A549 (cell line): ENCODE results near the gene ZMYND8. TPM values are rescaled to one million over a fixed set of nuclear protein-coding genes. Genes with fewer than 3 reads are reported as not detected.

Experiments
- ATAC-seq, 2 experiments: fragments of 200-7000 bp in 1 of 2; fragments of >200 bp in 1 of 2; cut with Nextera tagmentation in 1 of 2; cut with Tn5 transposase in 1 of 2; 3 replicates each; pipeline versions ENCODE4 v1.8.0 to v1.9.1; 2018 to 2020; ENCODE audit warnings: mild to moderate bottlenecking in 1 of 2, moderate library complexity in 1 of 2
- CTCF ChIA-PET: fragments of 300-600 bp; sonication (Branson Sonifier 250); formaldehyde crosslinking; extraction: SDS; loops from one replicate; lab custom pipeline; 2021; ENCODE audit warnings: antibody characterized with exemption, inconsistent platforms; lab: Yijun Ruan, JAX
- POLR2A ChIA-PET: fragments of 350-600 bp; formaldehyde crosslinking; extraction: SDS; loops from one replicate; lab custom pipeline; 2021; ENCODE audit warnings: antibody characterized with exemption, inconsistent platforms; lab: Yijun Ruan, JAX
- DNase-seq, 2 experiments: peaks; one replicate each; pipeline versions ENCODE4 v3.0.0 to v3.0.0-alpha.2; 2011 to 2016; ENCODE audit warnings: low read depth in 1 of 2, low spot score in 1 of 2
- FAIRE-seq: peaks from 2 replicates; lab custom pipeline; 2011; peaks lifted over from hg19 to GRCh38; lab: Jason Lieb, UNC
- H3K27ac ChIP-seq, 2 experiments: fragments of >200 bp; sonication (Bioruptor Twin); formaldehyde crosslinking; 3 replicates each; pipeline ENCODE4 v1.5.1; 2016 to 2017
- H3K4me1 ChIP-seq: fragments of >200 bp; sonication (Bioruptor Twin); formaldehyde crosslinking; 3 replicates; pipeline ENCODE4 v1.6.1; 2016
- H3K4me2 ChIP-seq: fragments of >200 bp; sonication (Bioruptor Twin); formaldehyde crosslinking; 3 replicates; pipeline ENCODE4 v1.6.1; 2016
- H3K4me3 ChIP-seq: fragments of >200 bp; sonication (Bioruptor Twin); formaldehyde crosslinking; 3 replicates; pipeline ENCODE4 v1.5.1; 2016
- H3K9me3 ChIP-seq: fragments of >200 bp; sonication (Bioruptor Twin); formaldehyde crosslinking; 3 replicates; pipeline ENCODE4 v1.6.1; 2016
- EHMT2 ChIP-seq: fragments of 200-600 bp; sonication (generic); IDR thresholded peaks from 2 replicates; pipeline ENCODE4 v1.6.1; 2016; ENCODE audit warnings: antibody characterized with exemption, low read depth, mild to moderate bottlenecking, moderate library complexity
- HOXA7 ChIP-seq: fragments of 250-450 bp; sonication (Bioruptor Pico); IDR thresholded peaks from 2 replicates; pipeline ENCODE4 v1.5.0; 2020; ENCODE audit warnings: mild to moderate bottlenecking, moderate library complexity
- KDM5A ChIP-seq: fragments of 200-600 bp; sonication (generic); IDR thresholded peaks from 2 replicates; pipeline ENCODE4 v1.6.1; 2016; ENCODE audit warnings: antibody characterized with exemption, mild to moderate bottlenecking
- MAFK ChIP-seq: fragments of 450-650 bp; IDR thresholded peaks from 2 replicates; pipeline ENCODE4 v1.6.1; 2014; ENCODE audit not compliant: partially characterized antibody
- MAZ ChIP-seq: fragments of 150-350 bp; IDR thresholded peaks from 2 replicates; pipeline ENCODE4 v1.6.1; 2014; ENCODE audit warnings: antibody characterized with exemption, low read depth, low read length, borderline replicate concordance
- NPAS2 ChIP-seq: fragments of 250-450 bp; sonication (Bioruptor Pico); IDR thresholded peaks from 2 replicates; pipeline ENCODE4 v1.8.0; 2022; ENCODE audit warnings: mild to moderate bottlenecking, moderate library complexity, borderline replicate concordance
- PHF8 ChIP-seq: fragments of 200-600 bp; sonication (generic); IDR thresholded peaks from 2 replicates; pipeline ENCODE4 v1.6.1; 2016; ENCODE audit warnings: low read depth, mild to moderate bottlenecking, antibody characterized with exemption, moderate library complexity, borderline replicate concordance
- RAD21 ChIP-seq, 2 experiments: fragments of >200 bp in 1 of 2; sonication (Bioruptor Twin) in 1 of 2; formaldehyde crosslinking in 1 of 2; IDR thresholded peaks in 1 of 2; conservative IDR thresholded peaks in 1 of 2; 2 replicates in 1 of 2; 3 replicates in 1 of 2; pipeline ENCODE4 v1.6.1; 2012 to 2018; ENCODE audit warnings: inconsistent platforms in 1 of 2
- RCOR1 ChIP-seq: fragments of 150-350 bp; IDR thresholded peaks from 2 replicates; pipeline ENCODE4 v1.6.1; 2014; ENCODE audit warnings: antibody characterized with exemption, low read length, low read depth
- SREBF2 ChIP-seq: fragments of 450-650 bp; IDR thresholded peaks from 2 replicates; pipeline ENCODE4 v1.6.1; 2014; ENCODE audit warnings: mild to moderate bottlenecking, moderate library complexity
- TFCP2L1 ChIP-seq: fragments of 250-450 bp; sonication (Bioruptor Pico); IDR thresholded peaks from 2 replicates; pipeline ENCODE4 v1.5.0; 2021; ENCODE audit warnings: mild to moderate bottlenecking
- ZFP36 ChIP-seq: fragments of 450-650 bp; IDR thresholded peaks from 2 replicates; pipeline ENCODE4 v1.6.1; 2014; ENCODE audit warnings: borderline replicate concordance; ENCODE audit not compliant: partially characterized antibody
- WGBS: methylation state at CpG from one replicate; pipeline ENCODE4 v1.1.6; 2017; ENCODE audit errors: missing lambda C conversion rate; 5-methylcytosine and 5-hydroxymethylcytosine counted together
- polyA plus RNA-seq, 4 experiments: library from polyadenylated mRNA; depleted of rRNA in 3 of 4; stranded (reverse); fragments of >200 nt; fragmentation: RNase III in 1 of 4; extraction: RNeasy Plus Mini Kit Qiagen cat#74134 plus additional on column Dnase treatment in 1 of 4; gene quantifications; 2 replicates in 3 of 4; 3 replicates in 1 of 4; pipeline ENCODE4 v1.2.3, GENCODE V29; 2011 to 2017
- TF ChIP-seq, protein P1 (sequence below): fragments of >200 bp; sonication (Bioruptor Twin); formaldehyde crosslinking; IDR thresholded peaks from 2 replicates; pipeline ENCODE4 v1.6.1; 2016
- TF ChIP-seq, protein P2 (sequence below): fragments of 200-600 bp; sonication (generic); IDR thresholded peaks from 2 replicates; pipeline ENCODE4 v1.6.1; 2016; ENCODE audit warnings: antibody characterized with exemption, mild to moderate bottlenecking, moderate library complexity

The ZMYND8 gene
- polyA plus RNA-seq, 2 of the 4 experiments (the other 2 are of a cell fraction), result 10.4 to 24.9 TPM

DNA sequence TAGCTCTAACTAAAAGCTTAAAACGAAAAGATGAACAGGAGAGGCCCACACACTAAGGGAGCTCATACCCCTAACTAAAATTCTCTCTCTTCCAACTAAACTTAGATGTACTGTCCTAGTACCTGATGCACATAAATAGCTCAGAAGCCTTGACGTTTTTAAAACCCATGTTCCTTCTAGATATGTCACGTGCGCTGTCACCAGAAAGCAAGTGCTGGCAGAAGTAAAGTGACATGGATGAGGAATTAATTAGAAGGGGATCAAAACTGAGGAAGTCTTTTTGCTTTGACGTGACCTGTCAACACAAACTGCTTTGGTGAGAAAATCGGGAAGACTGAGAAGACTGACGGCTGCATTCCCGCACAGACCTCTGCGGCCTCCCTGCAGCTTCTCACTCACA lies 142.5 kb downstream of the ZMYND8 start:
- 83% methylated on average over 9 of the region's 9 CpGs for WGBS
- H3K4me2 ChIP-seq, result no peak overlapping the region
- TF ChIP-seq, protein P1, sequence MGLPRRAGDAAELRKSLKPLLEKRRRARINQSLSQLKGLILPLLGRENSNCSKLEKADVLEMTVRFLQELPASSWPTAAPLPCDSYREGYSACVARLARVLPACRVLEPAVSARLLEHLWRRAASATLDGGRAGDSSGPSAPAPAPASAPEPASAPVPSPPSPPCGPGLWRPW, result no peak
- no peak for TF ChIP-seq SREBF2
- TF ChIP-seq PHF8, result no peak
- TF ChIP-seq EHMT2, result no peak
- TF ChIP-seq, all 56 proteins: peak for 0
- ATAC-seq (no peak), FAIRE-seq (no peak), DNase-seq (no peak)
- Histone ChIP-seq H3K4me1 (no peaks in the 10 kb centered on the region), H3K4me3 (no peak overlapping the region), H3K9me3 (no peaks in the 10 kb centered on the region), H3K27ac (no peak overlapping the region)
- ChIA-PET CTCF (interaction anchor here (0.8 to 6.7 kb wide), 10 partner anchors 8 to 462 kb away, joined by 3 to 30 read pairs (median 4); no protein-coding TSS in a partner anchor), POLR2A (no interaction called here)

DNA sequence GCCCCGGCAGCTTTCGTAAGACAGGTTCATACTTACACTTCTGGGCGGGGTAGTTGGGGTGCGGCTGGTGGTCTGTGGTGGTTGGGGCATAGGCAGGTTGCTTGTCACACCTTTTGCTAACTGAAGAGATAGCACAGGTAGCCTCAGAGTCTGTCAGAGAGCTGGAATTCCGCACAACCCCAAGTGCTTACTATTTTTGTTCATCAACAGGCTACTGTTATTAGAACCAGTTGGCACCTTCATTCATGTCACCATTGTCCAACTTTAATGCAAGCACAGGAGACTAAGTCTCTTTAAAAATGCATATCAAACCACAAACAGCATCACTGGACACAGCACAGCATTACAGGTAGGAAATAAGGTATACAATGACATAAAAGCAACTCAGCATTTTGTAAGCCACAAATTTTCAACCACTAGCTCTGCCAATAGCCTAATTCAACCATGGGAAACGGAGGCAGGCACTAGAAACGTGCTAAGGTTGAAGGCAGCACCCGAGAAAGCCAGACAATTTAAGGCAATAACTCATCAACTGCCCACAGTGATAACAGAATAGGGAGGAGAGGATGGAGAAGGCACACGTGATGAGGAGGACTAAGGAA lies 143.8 kb downstream of the ZMYND8 start:
- ATAC-seq, result no peak
- POLR2A ChIA-PET, result no interaction called here
- no peak for TF ChIP-seq TFCP2L1
- peak; percentile 25 for TF ChIP-seq MAFK
- TF ChIP-seq, all 56 proteins: peak for 1
- DNase-seq (no peak), FAIRE-seq (no peak)
- Histone ChIP-seq H3K27ac (no peak overlapping the region), H3K4me2 (no peak overlapping the region), H3K9me3 (no peaks in the 10 kb centered on the region), H3K4me1 (no peaks in the 10 kb centered on the region), H3K4me3 (no peak overlapping the region)
- CTCF ChIA-PET, result interaction anchor here (0.6 to 2.8 kb wide), 9 partner anchors 9 to 1556 kb away, joined by 3 to 10 read pairs (median 4); no protein-coding TSS in a partner anchor
- 88% methylated on average over 9 of the region's 9 CpGs for whole genome bisulfite sequencing

DNA sequence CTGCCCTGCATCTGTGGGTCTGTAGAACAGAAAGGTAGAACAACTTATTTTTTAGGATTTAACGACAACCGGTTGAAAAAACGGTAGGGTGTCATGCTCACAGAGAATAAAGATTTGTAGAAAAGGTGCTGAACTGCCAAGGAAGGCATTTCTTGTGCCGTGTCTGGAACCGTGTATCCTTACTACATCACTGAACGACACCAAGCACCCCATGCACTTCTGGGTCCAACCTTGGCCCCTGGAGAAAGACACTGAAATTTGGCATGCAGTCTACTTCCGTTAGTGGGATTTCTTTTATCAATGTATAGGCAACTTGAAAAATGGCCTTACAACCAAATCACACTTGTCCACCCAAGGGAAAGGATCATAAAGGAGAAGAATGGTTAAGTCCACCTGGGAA lies 145.5 kb downstream of the ZMYND8 start:
- CTCF ChIA-PET, result interaction anchor here (1.5 to 2.4 kb wide), 3 partner anchors 16 to 410 kb away, joined by 3 to 5 read pairs (median 5); no protein-coding TSS in a partner anchor
- TF ChIP-seq ZFP36 (no peak), MAZ (no peak), RCOR1 (no peak), RAD21 (conservative IDR thresholded peaks at IDR 0.05 in 1 of 2, IDR thresholded peaks at IDR 0.05 in 1 of 2) (no peak)
- TF ChIP-seq, all 56 proteins: peak for 0
- POLR2A ChIA-PET, result no interaction called here
- 93% methylated on average over 7 of the region's 7 CpGs for WGBS
- H3K4me2 ChIP-seq, result no peak overlapping the region
- ATAC-seq (no peak), FAIRE-seq (no peak), DNase-seq (no peak)
- no peaks in the 10 kb centered on the region for H3K9me3 ChIP-seq
- H3K4me1 ChIP-seq, result no peaks in the 10 kb centered on the region
- H3K27ac ChIP-seq, result no peak overlapping the region
- H3K4me3 ChIP-seq, result no peak overlapping the region

DNA sequence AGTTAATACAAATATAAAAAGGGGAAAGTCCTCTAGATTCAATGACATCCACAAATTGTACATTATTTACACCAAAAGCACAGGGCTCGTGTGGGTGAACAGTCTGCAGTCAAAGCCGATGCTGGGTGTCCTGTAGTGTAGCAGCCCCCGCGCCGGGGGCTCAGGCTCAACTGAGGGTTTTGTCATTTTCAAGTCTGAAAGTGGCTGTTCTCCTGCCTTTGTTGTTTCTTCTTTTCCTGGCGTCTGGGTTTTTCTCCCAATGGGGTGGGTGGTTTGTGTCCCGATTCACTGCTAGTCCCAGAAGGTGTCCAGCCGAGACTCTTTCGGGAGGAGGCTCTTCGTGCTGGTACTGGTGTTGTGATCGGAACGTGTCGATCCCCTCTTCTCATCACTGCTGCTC lies 146.0 kb downstream of the ZMYND8 start:
- Histone ChIP-seq H3K4me1 (0 out of 3 replicates have a peak, but pooled peaks cover 3% of the 10 kb centered on the region), H3K4me3 (no peak overlapping the region), H3K9me3 (no peaks in the 10 kb centered on the region), H3K27ac (no peak overlapping the region), H3K4me2 (no peak overlapping the region)
- no peak for ATAC-seq
- POLR2A ChIA-PET, result no interaction called here
- WGBS, result 95% methylated on average over 13 of the region's 13 CpGs
- TF ChIP-seq, protein P2, sequence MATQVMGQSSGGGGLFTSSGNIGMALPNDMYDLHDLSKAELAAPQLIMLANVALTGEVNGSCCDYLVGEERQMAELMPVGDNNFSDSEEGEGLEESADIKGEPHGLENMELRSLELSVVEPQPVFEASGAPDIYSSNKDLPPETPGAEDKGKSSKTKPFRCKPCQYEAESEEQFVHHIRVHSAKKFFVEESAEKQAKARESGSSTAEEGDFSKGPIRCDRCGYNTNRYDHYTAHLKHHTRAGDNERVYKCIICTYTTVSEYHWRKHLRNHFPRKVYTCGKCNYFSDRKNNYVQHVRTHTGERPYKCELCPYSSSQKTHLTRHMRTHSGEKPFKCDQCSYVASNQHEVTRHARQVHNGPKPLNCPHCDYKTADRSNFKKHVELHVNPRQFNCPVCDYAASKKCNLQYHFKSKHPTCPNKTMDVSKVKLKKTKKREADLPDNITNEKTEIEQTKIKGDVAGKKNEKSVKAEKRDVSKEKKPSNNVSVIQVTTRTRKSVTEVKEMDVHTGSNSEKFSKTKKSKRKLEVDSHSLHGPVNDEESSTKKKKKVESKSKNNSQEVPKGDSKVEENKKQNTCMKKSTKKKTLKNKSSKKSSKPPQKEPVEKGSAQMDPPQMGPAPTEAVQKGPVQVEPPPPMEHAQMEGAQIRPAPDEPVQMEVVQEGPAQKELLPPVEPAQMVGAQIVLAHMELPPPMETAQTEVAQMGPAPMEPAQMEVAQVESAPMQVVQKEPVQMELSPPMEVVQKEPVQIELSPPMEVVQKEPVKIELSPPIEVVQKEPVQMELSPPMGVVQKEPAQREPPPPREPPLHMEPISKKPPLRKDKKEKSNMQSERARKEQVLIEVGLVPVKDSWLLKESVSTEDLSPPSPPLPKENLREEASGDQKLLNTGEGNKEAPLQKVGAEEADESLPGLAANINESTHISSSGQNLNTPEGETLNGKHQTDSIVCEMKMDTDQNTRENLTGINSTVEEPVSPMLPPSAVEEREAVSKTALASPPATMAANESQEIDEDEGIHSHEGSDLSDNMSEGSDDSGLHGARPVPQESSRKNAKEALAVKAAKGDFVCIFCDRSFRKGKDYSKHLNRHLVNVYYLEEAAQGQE, result no peak
- TF ChIP-seq MAZ, result no peak
- no peak for TF ChIP-seq KDM5A
- TF ChIP-seq HOXA7, result no peak
- no peak for TF ChIP-seq NPAS2
- no peak for FAIRE-seq
- CTCF ChIA-PET, result interaction anchor here (1.0 to 1.3 kb wide), 2 partner anchors 9 to 173 kb away, joined by 3 to 4 read pairs; no protein-coding TSS in a partner anchor
- no peak for DNase-seq
